Activated T-helper 1 cell treated with anti-CD3 and anti-CD28 coated beads, Interleukin-12 subunit alpha, Interleukin-12 subunit beta, Interleukin-2, Interleukin-4 antibody, amounts not matched to agents 30 ng/mL and 10 ng/mL and 1 ng/mL, durations not matched to agents 14 hours and 24 hours and 36 hours (primary cell): Measurements from ENCODE around the gene CDADC1. TPM values are rescaled to one million over a fixed set of nuclear protein-coding genes. Genes with fewer than 3 reads are reported as not detected.
A peak's percentile ranks its signal among the peaks of the same experiment; 100 is the strongest.

Experiments used
- DNase-seq: peaks from one replicate; pipeline ENCODE4 v3.0.0; 2021; ENCODE audit warnings: low spot score
- H3K27ac Mint-ChIP-seq: one replicate; pipeline ENCODE4 v1.8.0; 2021; ENCODE audit warnings: mild to moderate bottlenecking, mixed read lengths
- H3K27me3 Mint-ChIP-seq: one replicate; pipeline ENCODE4 v1.8.0; 2022; ENCODE audit warnings: mild to moderate bottlenecking, moderate library complexity, mixed read lengths; ENCODE audit not compliant: insufficient read depth
- H3K36me3 Mint-ChIP-seq: one replicate; pipeline ENCODE4 v1.8.0; 2021; ENCODE audit warnings: low read depth, mixed read lengths
- H3K4me1 Mint-ChIP-seq: one replicate; pipeline ENCODE4 v1.8.0; 2021; ENCODE audit warnings: low read depth, mixed read lengths
- H3K4me3 Mint-ChIP-seq: one replicate; pipeline ENCODE4 v1.8.0; 2021; ENCODE audit warnings: mild to moderate bottlenecking, moderate library complexity, mixed read lengths
- H3K9me3 Mint-ChIP-seq: one replicate; pipeline ENCODE4 v1.8.0; 2021; ENCODE audit warnings: mixed read lengths
- intact Hi-C: fragments of 100-400 bp; cut with micrococcal nuclease; formaldehyde crosslinking; loops from one replicate; pipeline ENCODE4 v1.15.1; 2024
- total RNA-seq: library from RNA; stranded (reverse); gene quantifications from 2 replicates; pipeline ENCODE4 v1.2.3, GENCODE V29; 2022

Gene CDADC1
- total RNA-seq, 1 donor from 2014 or later = 8.1 TPM

- Mint-ChIP-seq H3K4me3 (peak within 1 kb of the TSS; percentile 56), H3K9me3 (no peaks in the 10 kb centered on the region), H3K27ac (no peak within 1 kb of the TSS), H3K36me3 (no peaks in the 10 kb centered on the region), H3K27me3 (peaks cover 64% of the 10 kb centered on the region), H3K4me1 (peaks cover 16% of the 10 kb centered on the region)
- DNase-seq = peak; percentile 11
- intact Hi-C loops = no loop called here
These were observed 27.5 kb upstream of the CDADC1 start, which contains the start of gene MLNR for GRCh38 chr13:49220036-49220855. Gene MLNR (plus strand): TSS chr13:49220338. CDS start chr13:49220338, 0 bp downstream.

GRCh38 chr13:49220856-49221589 lies 26.7 kb upstream of the CDADC1 start:
- intact Hi-C loops = no loop called here
- peaks cover 14% of the 10 kb centered on the region for H3K4me1 Mint-ChIP-seq
- H3K27ac Mint-ChIP-seq = no peak overlapping the region
- H3K27me3 Mint-ChIP-seq = peaks cover 67% of the 10 kb centered on the region
- no peaks in the 10 kb centered on the region for H3K9me3 Mint-ChIP-seq
- no peak for DNase-seq
- no peaks in the 10 kb centered on the region for H3K36me3 Mint-ChIP-seq
- H3K4me3 Mint-ChIP-seq = peak overlapping the region; percentile 56

- Mint-ChIP-seq H3K9me3 (no peaks in the 10 kb centered on the region), H3K27me3 (peaks cover 68% of the 10 kb centered on the region), H3K4me1 (peaks cover 9% of the 10 kb centered on the region), H3K36me3 (no peaks in the 10 kb centered on the region), H3K27ac (no peak overlapping the region), H3K4me3 (peak overlapping the region; percentile 33)
- intact Hi-C loops = no loop called here
- no peak for DNase-seq
These were observed 26.1 kb upstream of the CDADC1 start for GRCh38 chr13:49221590-49221965.

- H3K36me3 Mint-ChIP-seq = no peaks in the 10 kb centered on the region
- H3K9me3 Mint-ChIP-seq = no peaks in the 10 kb centered on the region
- no peak overlapping the region for H3K4me3 Mint-ChIP-seq
- DNase-seq = no peak
- intact Hi-C loops = no loop called here
- H3K27ac Mint-ChIP-seq = no peak overlapping the region
- H3K4me1 Mint-ChIP-seq = no peaks in the 10 kb centered on the region
- peaks cover 44% of the 10 kb centered on the region for H3K27me3 Mint-ChIP-seq
These were observed 22.3 kb upstream of the CDADC1 start for GRCh38 chr13:49225223-49226042.

GRCh38 chr13:49226613-49227012 lies 21.1 kb upstream of the CDADC1 start:
- peaks cover 39% of the 10 kb centered on the region for H3K27me3 Mint-ChIP-seq
- no peaks in the 10 kb centered on the region for H3K9me3 Mint-ChIP-seq
- no peak overlapping the region for H3K4me3 Mint-ChIP-seq
- no peaks in the 10 kb centered on the region for H3K4me1 Mint-ChIP-seq
- no peaks in the 10 kb centered on the region for H3K36me3 Mint-ChIP-seq
- intact Hi-C loops = no loop called here
- no peak overlapping the region for H3K27ac Mint-ChIP-seq
- DNase-seq = no peak

GRCh38 chr13:49234741-49235140 lies 13.0 kb upstream of the CDADC1 start:
- intact Hi-C loops = no loop called here
- Mint-ChIP-seq H3K9me3 (no peaks in the 10 kb centered on the region), H3K36me3 (no peaks in the 10 kb centered on the region), H3K4me3 (no peak overlapping the region), H3K4me1 (no peaks in the 10 kb centered on the region), H3K27ac (no peak overlapping the region), H3K27me3 (peaks cover 5% of the 10 kb centered on the region)
- no peak for DNase-seq

GRCh38 chr13:49235856-49236431 lies 11.8 kb upstream of the CDADC1 start:
- intact Hi-C loops = no loop called here
- no peak overlapping the region for H3K27ac Mint-ChIP-seq
- H3K9me3 Mint-ChIP-seq = no peaks in the 10 kb centered on the region
- H3K36me3 Mint-ChIP-seq = no peaks in the 10 kb centered on the region
- H3K4me3 Mint-ChIP-seq = no peak overlapping the region
- H3K27me3 Mint-ChIP-seq = peaks cover 5% of the 10 kb centered on the region
- H3K4me1 Mint-ChIP-seq = no peaks in the 10 kb centered on the region
- no peak for DNase-seq

GRCh38 chr13:49238621-49239020 lies 9.1 kb upstream of the CDADC1 start:
- H3K4me3 Mint-ChIP-seq = no peak overlapping the region
- intact Hi-C loops = no loop called here
- H3K27ac Mint-ChIP-seq = no peak overlapping the region
- no peaks in the 10 kb centered on the region for H3K4me1 Mint-ChIP-seq
- DNase-seq = no peak
- H3K9me3 Mint-ChIP-seq = no peaks in the 10 kb centered on the region
- peaks cover 10% of the 10 kb centered on the region for H3K27me3 Mint-ChIP-seq
- no peaks in the 10 kb centered on the region for H3K36me3 Mint-ChIP-seq

GRCh38 chr13:49240017-49240416 lies 7.7 kb upstream of the CDADC1 start:
- DNase-seq = no peak
- peaks cover 12% of the 10 kb centered on the region for H3K27me3 Mint-ChIP-seq
- H3K36me3 Mint-ChIP-seq = no peaks in the 10 kb centered on the region
- H3K4me3 Mint-ChIP-seq = no peak overlapping the region
- no peaks in the 10 kb centered on the region for H3K4me1 Mint-ChIP-seq
- H3K9me3 Mint-ChIP-seq = no peaks in the 10 kb centered on the region
- intact Hi-C loops = loop anchor here (1.0 kb wide), 2 partner anchors 41 to 367 kb away; no protein-coding TSS in a partner anchor
- no peak overlapping the region for H3K27ac Mint-ChIP-seq

GRCh38 chr13:49241296-49241695 lies 6.4 kb upstream of the CDADC1 start:
- intact Hi-C loops = no loop called here
- DNase-seq = no peak
- no peaks in the 10 kb centered on the region for H3K9me3 Mint-ChIP-seq
- H3K27ac Mint-ChIP-seq = no peak overlapping the region
- H3K27me3 Mint-ChIP-seq = peaks cover 14% of the 10 kb centered on the region
- no peak overlapping the region for H3K4me3 Mint-ChIP-seq
- H3K4me1 Mint-ChIP-seq = no peaks in the 10 kb centered on the region
- no peaks in the 10 kb centered on the region for H3K36me3 Mint-ChIP-seq

- Mint-ChIP-seq H3K4me3 (no peak overlapping the region), H3K36me3 (peaks cover 5% of the 10 kb centered on the region), H3K4me1 (peaks cover 24% of the 10 kb centered on the region), H3K9me3 (no peaks in the 10 kb centered on the region), H3K27ac (no peak overlapping the region), H3K27me3 (peaks cover 18% of the 10 kb centered on the region)
- intact Hi-C loops = loop anchor here (5.0 kb wide), 3 partner anchors 342 to 692 kb away; partner anchors contain the start of genes KPNA3, RCBTB1 and SPRYD7
- no peak for DNase-seq
These were observed 2.6 kb upstream of the CDADC1 start for GRCh38 chr13:49245101-49245500.

- H3K4me1 Mint-ChIP-seq = peaks cover 38% of the 10 kb centered on the region
- H3K27me3 Mint-ChIP-seq = peaks cover 15% of the 10 kb centered on the region
- DNase-seq = no peak
- no peaks in the 10 kb centered on the region for H3K9me3 Mint-ChIP-seq
- peaks cover 10% of the 10 kb centered on the region for H3K36me3 Mint-ChIP-seq
- H3K27ac Mint-ChIP-seq = peak overlapping the region; percentile 97
- intact Hi-C loops = loop anchor here (1.0 to 5.0 kb wide), 8 partner anchors 11 to 690 kb away; partner anchors contain the start of genes CAB39L, KPNA3, RCBTB1 and SETDB2
- peak overlapping the region; percentile 97 for H3K4me3 Mint-ChIP-seq
These were observed 679 bp upstream of the CDADC1 start for GRCh38 chr13:49246850-49247642.
